Endothelial cell of umbilical vein (primary cell): Measurements from ENCODE around the gene IL24. TPM values are rescaled to one million over a fixed set of nuclear protein-coding genes. Genes with fewer than 3 reads are reported as not detected.

Experiments
- Bru-seq: library from RNA; stranded (reverse); fragments of 400-500 nt; gene quantifications from one replicate; lab custom pipeline; 2021; lab: Mats Ljungman, UMichigan
- BruChase-seq, 2 experiments: library from RNA; stranded (reverse); fragments of 400-500 nt; gene quantifications; one replicate each; lab custom pipeline; 2021; lab: Mats Ljungman, UMichigan
- BruUV-seq: library from RNA; stranded (reverse); fragments of 400-500 nt; replicated peaks from 2 replicates; lab custom pipeline; 2021; lab: Mats Ljungman, UMichigan
- CTCF ChIA-PET: fragments of 300-600, 350-600 bp; sonication (Branson Sonifier 250); formaldehyde crosslinking; loops from one replicate; lab custom pipeline; 2021; ENCODE audit warnings: antibody characterized with exemption, inconsistent platforms; lab: Charles Lee
- POLR2A ChIA-PET: fragments of 300-600, 350-600 bp; sonication (Branson Sonifier 250); formaldehyde crosslinking; loops from one replicate; lab custom pipeline; 2021; ENCODE audit warnings: antibody characterized with exemption, inconsistent platforms; lab: Charles Lee
- DNase-seq: peaks from one replicate; pipeline ENCODE4 v3.0.0-alpha.2; 2011; ENCODE audit warnings: low read depth, low spot score
- FAIRE-seq: peaks from 2 replicates; lab custom pipeline; 2011; peaks lifted over from hg19 to GRCh38; lab: Jason Lieb, UNC
- H2AFZ ChIP-seq: 2 replicates; pipeline ENCODE4 v1.6.0; 2012; ENCODE audit warnings: low read depth, low read length, control low read depth, inconsistent platforms
- H3K27ac ChIP-seq: 2 replicates; pipeline ENCODE4 v1.5.1; 2011; ENCODE audit warnings: low read depth, mild to moderate bottlenecking, control low read depth, low read length, moderate library complexity; ENCODE audit not compliant: insufficient read depth
- H3K27me3 ChIP-seq, 2 experiments: 2 replicates each; pipeline versions ENCODE4 v1.6.0 to v1.6.1; 2011; ENCODE audit warnings: low read length in 2 of 2, mixed read lengths in 1 of 2; ENCODE audit not compliant: control insufficient read depth in 2 of 2, insufficient read depth in 2 of 2
- H3K36me3 ChIP-seq, 2 experiments: 2 replicates in 1 of 2; 3 replicates in 1 of 2; pipeline ENCODE4 v1.5.1; 2011; ENCODE audit warnings: low read length in 2 of 2, mild to moderate bottlenecking in 1 of 2, moderate library complexity in 1 of 2; ENCODE audit not compliant: control insufficient read depth in 2 of 2, insufficient read depth in 2 of 2; ENCODE audit errors: extremely low read depth in 1 of 2
- H3K4me1 ChIP-seq: 3 replicates; pipeline ENCODE4 v1.5.1; 2011; ENCODE audit warnings: mild to moderate bottlenecking, low read length; ENCODE audit not compliant: control insufficient read depth, insufficient read depth; ENCODE audit errors: extremely low read depth
- H3K4me2 ChIP-seq: 2 replicates; pipeline ENCODE4 v1.6.1; 2011; ENCODE audit warnings: low read length, control low read depth, mixed read lengths; ENCODE audit not compliant: insufficient read depth
- H3K4me3 ChIP-seq, 3 experiments: fragments of 200-600 bp in 1 of 3; sonication (generic), shearing (Covaris generic) in 1 of 3; replicated peaks in 1 of 3; 2 replicates each; pipeline ENCODE4 v1.5.1; 2011 to 2016; ENCODE audit warnings: control low read depth in 3 of 3, low read length in 3 of 3, mild to moderate bottlenecking in 2 of 3, inconsistent platforms in 1 of 3, low read depth in 1 of 3, moderate library complexity in 1 of 3; ENCODE audit not compliant: insufficient read depth in 1 of 3
- H3K79me2 ChIP-seq: 2 replicates; pipeline ENCODE4 v1.6.0; 2012; ENCODE audit warnings: low read length, inconsistent platforms; ENCODE audit not compliant: control insufficient read depth, insufficient read depth
- H3K9ac ChIP-seq: replicated peaks from 2 replicates; pipeline ENCODE3; 2011; ENCODE audit warnings: low read length, control low read depth; ENCODE audit not compliant: insufficient read depth; ENCODE audit errors: extremely low read depth
- H3K9me1 ChIP-seq: replicated peaks from 3 replicates; pipeline ENCODE4 v1.6.0; 2011; ENCODE audit warnings: mild to moderate bottlenecking, low read length; ENCODE audit not compliant: control insufficient read depth, insufficient read depth; ENCODE audit errors: extremely low read depth
- H3K9me3 ChIP-seq: replicated peaks from 2 replicates; pipeline ENCODE4 v1.5.1; 2012; ENCODE audit warnings: low read length, inconsistent platforms; ENCODE audit not compliant: control insufficient read depth, insufficient read depth
- H4K20me1 ChIP-seq: replicated peaks from 2 replicates; pipeline ENCODE3; 2011; ENCODE audit warnings: mild to moderate bottlenecking, low read length; ENCODE audit not compliant: control insufficient read depth, insufficient read depth; ENCODE audit errors: extremely low read depth
- EZH2 ChIP-seq: IDR thresholded peaks from 2 replicates; pipeline ENCODE4 v1.6.1; 2012; ENCODE audit warnings: borderline replicate concordance, low read depth, mild to moderate bottlenecking, moderate library complexity, low read length, inconsistent platforms; ENCODE audit not compliant: severe bottlenecking
- FOS ChIP-seq: IDR thresholded peaks from 2 replicates; pipeline ENCODE4 v1.6.1; 2011; ENCODE audit warnings: mild to moderate bottlenecking, low read length, moderate library complexity, borderline replicate concordance; ENCODE audit not compliant: insufficient read depth
- GATA2 ChIP-seq: IDR thresholded peaks from 2 replicates; pipeline ENCODE4 v1.7.0; 2011; ENCODE audit warnings: low read depth, mild to moderate bottlenecking, moderate library complexity, mixed read lengths, low read length; ENCODE audit not compliant: insufficient read length, insufficient read depth
- JUN ChIP-seq: IDR thresholded peaks from 2 replicates; pipeline ENCODE4 v1.6.1; 2011; ENCODE audit warnings: borderline replicate concordance, low read depth; ENCODE audit not compliant: insufficient read length, insufficient read depth
- MAX ChIP-seq: IDR thresholded peaks from 2 replicates; pipeline ENCODE4 v1.6.1; 2011; ENCODE audit not compliant: insufficient read depth, insufficient read length
- MYC ChIP-seq: IDR thresholded peaks from one replicate; pipeline ENCODE4 v1.6.1; 2011; ENCODE audit warnings: mild to moderate bottlenecking, low read depth, low read length
- POLR2A ChIP-seq: IDR thresholded peaks from 2 replicates; pipeline ENCODE4 v1.6.1; 2012; ENCODE audit warnings: low read depth, mild to moderate bottlenecking, control low read depth, low read length
- POLR2AphosphoS5 ChIP-seq: IDR thresholded peaks from 2 replicates; pipeline ENCODE4 v1.6.1; 2012; ENCODE audit warnings: low read depth, mild to moderate bottlenecking, control low read depth, low read length, moderate library complexity; ENCODE audit not compliant: insufficient read depth
- dilution Hi-C: fragments of 300-500 bp; cut with MboI; formaldehyde crosslinking; loops from one replicate; pipeline ENCODE4 v1.15.0; 2019; ENCODE audit warnings: low sequenced_read_pairs; ENCODE audit not compliant: extremely low pct_ligation_motif_present
- intact Hi-C: fragments of 100-400 bp; cut with micrococcal nuclease; formaldehyde crosslinking; loops from one replicate; pipeline ENCODE4 v1.10.0; 2022
- long read RNA-seq: library from polyadenylated mRNA; stranded (forward); transcript quantifications from one replicate; pipeline ENCODE4 v2.0.0, GENCODE V29; 2021
- polyA minus RNA-seq, 3 experiments: library from RNA; depleted of rRNA, polyadenylated mRNA; stranded (reverse); fragments of >200 nt; gene quantifications; 1 replicate in 1 of 3; 2 replicates in 2 of 3; pipeline ENCODE4 v1.2.3, GENCODE V29; 2011
- polyA plus RNA-seq, 4 experiments: library from polyadenylated mRNA; depleted of rRNA in 3 of 4; stranded (reverse) in 3 of 4; unstranded in 1 of 4; fragments of >200 nt; gene quantifications; 2 replicates each; pipeline versions ENCODE4 v1.2.1 to v1.2.3, GENCODE V29; 2011 to 2012; ENCODE audit warnings: missing spikeins in 1 of 4
- total RNA-seq: library from RNA; stranded (reverse); gene quantifications from 2 replicates; pipeline ENCODE4 v1.2.3, GENCODE V29; 2021
- TF ChIP-seq, protein P1 (sequence below), 2 donors: IDR thresholded peaks; 1 replicate in 1 of 2; 2 replicates in 1 of 2; pipeline ENCODE4 v1.5.1; 2011; ENCODE audit warnings: low read length in 2 of 2, mild to moderate bottlenecking in 2 of 2, moderate library complexity in 2 of 2, control low read depth in 1 of 2, inconsistent platforms in 1 of 2, low read depth in 1 of 2; ENCODE audit not compliant: insufficient read depth in 1 of 2; ENCODE audit errors: extremely low read depth in 1 of 2

Gene IL24
- total RNA-seq: not detected in 2 replicates
- not detected in 2 replicates for polyA plus RNA-seq
- polyA plus RNA-seq (2011; cell fraction: cytosol; rRNA removed): not detected in 2 replicates
- not detected in 2 replicates for polyA plus RNA-seq (2011; cell fraction: nucleus; rRNA removed)
- polyA plus RNA-seq (2012): not detected in 2 replicates
- polyA minus RNA-seq: not detected in 2 replicates
- not detected for polyA minus RNA-seq (2011; cell fraction: cytosol; rRNA and poly(A)+ RNA removed)
- polyA minus RNA-seq (2011; cell fraction: nucleus; rRNA and poly(A)+ RNA removed): not detected in 2 replicates
- Bru-seq, nascent RNA: not detected
- not detected for BruChase-seq, experiment 1, labeled RNA remaining after a 6-hour chase
- not detected for BruChase-seq, experiment 2, labeled RNA remaining after a 2-hour chase
- long read RNA-seq: 0 reads

GRCh38 chr1:206897175-206897574, at the start of gene IL24:
IL24 (plus strand) TSS chr1:206897443; CDS start chr1:206897833, 390 bp downstream.
- H3K27me3 ChIP-seq: peaks cover 0 to 5% of the 10 kb centered on the region in 2 experiments
- no peak within 1 kb of the TSS for H2AFZ ChIP-seq
- dilution Hi-C loops (no loop called here), intact Hi-C loops (no loop called here)
- FAIRE-seq (no peak), DNase-seq (no peak)
- no peaks in the 10 kb centered on the region for H3K4me1 ChIP-seq
- POLR2A ChIA-PET: no interaction called here
- CTCF ChIA-PET: interaction anchor here (2.8 kb wide), 1 partner anchor 15 kb away, joined by 10 read pairs; no protein-coding TSS in a partner anchor
- H3K9me1 ChIP-seq: no peaks in the 10 kb centered on the region
- no peaks in the 10 kb centered on the region for H3K9me3 ChIP-seq
- no TSS peak for BruUV-seq
- no peak within 1 kb of the TSS for H3K4me3 ChIP-seq
- no peak within 1 kb of the TSS for H3K9ac ChIP-seq
- no peak for TF ChIP-seq FOS
- TF ChIP-seq, protein P1, sequence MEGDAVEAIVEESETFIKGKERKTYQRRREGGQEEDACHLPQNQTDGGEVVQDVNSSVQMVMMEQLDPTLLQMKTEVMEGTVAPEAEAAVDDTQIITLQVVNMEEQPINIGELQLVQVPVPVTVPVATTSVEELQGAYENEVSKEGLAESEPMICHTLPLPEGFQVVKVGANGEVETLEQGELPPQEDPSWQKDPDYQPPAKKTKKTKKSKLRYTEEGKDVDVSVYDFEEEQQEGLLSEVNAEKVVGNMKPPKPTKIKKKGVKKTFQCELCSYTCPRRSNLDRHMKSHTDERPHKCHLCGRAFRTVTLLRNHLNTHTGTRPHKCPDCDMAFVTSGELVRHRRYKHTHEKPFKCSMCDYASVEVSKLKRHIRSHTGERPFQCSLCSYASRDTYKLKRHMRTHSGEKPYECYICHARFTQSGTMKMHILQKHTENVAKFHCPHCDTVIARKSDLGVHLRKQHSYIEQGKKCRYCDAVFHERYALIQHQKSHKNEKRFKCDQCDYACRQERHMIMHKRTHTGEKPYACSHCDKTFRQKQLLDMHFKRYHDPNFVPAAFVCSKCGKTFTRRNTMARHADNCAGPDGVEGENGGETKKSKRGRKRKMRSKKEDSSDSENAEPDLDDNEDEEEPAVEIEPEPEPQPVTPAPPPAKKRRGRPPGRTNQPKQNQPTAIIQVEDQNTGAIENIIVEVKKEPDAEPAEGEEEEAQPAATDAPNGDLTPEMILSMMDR (IDR thresholded peaks at IDR 0.05; ENCODE audit: extremely low read depth in 1 of 2, insufficient read depth in 1 of 2, low read depth in 1 of 2, low read length in 2 of 2): no peak
- TF ChIP-seq MYC: no peak
- no peak for TF ChIP-seq POLR2AphosphoS5
- TF ChIP-seq POLR2A: no peak
- no peak for TF ChIP-seq GATA2
- TF ChIP-seq EZH2: no peak
- TF ChIP-seq MAX: no peak
- no peak for TF ChIP-seq JUN
- H3K27ac ChIP-seq: no peak within 1 kb of the TSS
- H3K4me2 ChIP-seq: no peak within 1 kb of the TSS
- no peaks in the 10 kb centered on the region for H3K79me2 ChIP-seq
- no peaks in the 10 kb centered on the region for H3K36me3 ChIP-seq
- H4K20me1 ChIP-seq: no peaks in the 10 kb centered on the region
